ENCODE measurements around the gene NCKAP5L.

- no peak for TF ChIP-seq CTCF (IDR thresholded peaks at IDR 0.05)
- no peak for TF ChIP-seq POLR2A (IDR thresholded peaks at IDR 0.05)
Measured at GRCh38 chr12:49793620-49794019, 34.6 kb downstream of the NCKAP5L start.

Measured in body of pancreas (tissue), 4 donors.